Thoracic aorta (tissue), 2 donors: ENCODE measurements around the gene NEXN. TPM values are rescaled to one million over a fixed set of nuclear protein-coding genes. Genes with fewer than 3 reads are reported as not detected.

ENCODE experiments used
- ATAC-seq: fragments of 150-250 bp; one replicate; pipeline ENCODE4 v1.8.0; 2017; ENCODE audit warnings: low read depth; ENCODE audit not compliant: insufficient number of reproducible peaks, low FRiP score
- DNase-seq: peaks from one replicate; pipeline ENCODE4 v3.0.0-alpha.2; 2020; ENCODE audit warnings: low spot score
- H3K27ac ChIP-seq, 2 donors: fragments of 200-600 bp; sonication (generic); 1 replicate in 1 of 2; 2 replicates in 1 of 2; pipeline ENCODE4 v1.5.1; 2016; ENCODE audit warnings: mild to moderate bottlenecking in 2 of 2, moderate library complexity in 2 of 2
- H3K27me3 ChIP-seq: fragments of 200-600 bp; sonication (generic); replicated peaks from 2 replicates; pipeline ENCODE4 v1.6.0; 2016; ENCODE audit warnings: mild to moderate bottlenecking; ENCODE audit not compliant: insufficient read depth
- H3K36me3 ChIP-seq: fragments of 200-600 bp; sonication (generic); one replicate; pipeline ENCODE4 v1.5.1; 2016
- H3K4me1 ChIP-seq, 2 donors: fragments of 200-600 bp; sonication (generic); 1 replicate in 1 of 2; 2 replicates in 1 of 2; pipeline versions ENCODE4 v1.5.1 to v1.6.0; 2016; ENCODE audit warnings: low read depth in 2 of 2, mild to moderate bottlenecking in 1 of 2; ENCODE audit not compliant: control insufficient read depth in 1 of 2
- H3K4me3 ChIP-seq: fragments of 200-600 bp; sonication (generic); 2 replicates; pipeline ENCODE4 v1.5.1; 2016; ENCODE audit warnings: mild to moderate bottlenecking
- H3K9me3 ChIP-seq: fragments of 200-600 bp; sonication (generic); 2 replicates; pipeline ENCODE4 v1.5.1; 2016
- CTCF ChIP-seq: fragments of 200-600 bp; sonication (generic); IDR thresholded peaks from one replicate; pipeline ENCODE4 v1.5.1; 2019; ENCODE audit warnings: antibody characterized with exemption
- total RNA-seq, 2 donors: library from RNA; depleted of rRNA; stranded (reverse); fragments of >200 nt; gene quantifications; one replicate each; pipeline versions ENCODE4 v1.1.0 to v1.2.3, GENCODE V29; 2016

NEXN gene
- total RNA-seq, 2 donors from 2014 or later: 116 to 120 TPM

DNA sequence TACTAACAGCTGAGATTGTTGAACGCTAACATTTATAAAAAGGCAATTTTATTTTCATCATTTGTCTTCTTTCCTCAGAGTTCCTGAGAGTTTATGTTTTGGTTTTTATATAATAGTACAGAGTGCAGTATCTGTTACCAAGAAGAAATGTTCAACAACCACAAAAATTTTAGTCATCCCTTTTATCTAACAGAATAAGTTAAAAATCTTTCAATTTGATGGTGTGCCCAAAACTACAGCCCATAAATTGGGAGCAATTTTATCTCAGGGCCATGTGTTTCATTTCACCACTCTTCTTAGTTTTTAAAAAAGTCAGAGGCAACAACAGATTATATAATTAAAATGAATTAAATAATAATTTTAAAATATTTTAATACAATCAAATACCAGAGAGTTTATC is 37.1 kb downstream of the NEXN start:
- peaks cover 53% of the 10 kb centered on the region for H3K36me3 ChIP-seq

DNA sequence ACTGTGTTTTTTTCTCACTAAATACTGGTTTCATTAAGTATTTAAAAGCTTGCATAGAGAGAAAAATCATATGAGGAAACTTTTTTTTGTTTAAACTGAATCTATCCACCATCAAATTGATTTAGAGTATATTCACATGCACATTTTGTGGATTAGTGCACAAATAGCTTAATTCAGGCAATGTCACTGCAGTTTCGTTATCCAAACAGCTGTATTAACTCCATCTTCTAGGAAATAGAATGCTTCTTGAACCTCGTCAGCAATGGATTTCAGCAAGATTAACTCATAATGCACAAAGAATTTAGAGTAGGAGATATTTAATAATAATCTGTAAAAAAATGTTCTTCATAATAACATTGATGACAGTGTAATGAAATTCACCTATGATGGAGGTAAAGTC is 37.5 kb downstream of the NEXN start:
- no peaks in the 10 kb centered on the region for H3K27me3 ChIP-seq
- no peaks in the 10 kb centered on the region for H3K9me3 ChIP-seq
- H3K4me1 ChIP-seq: peaks cover 0 to 3% of the 10 kb centered on the region in 2 donors
- H3K4me3 ChIP-seq: peak overlapping the region; percentile 37
- ATAC-seq (no peak), DNase-seq (no peak)
- H3K27ac ChIP-seq: no peak overlapping the region
- H3K36me3 ChIP-seq: peaks cover 55% of the 10 kb centered on the region
- no peak for TF ChIP-seq CTCF

More for the DNA sequence above, 37.1 kb downstream of the NEXN start:
- H3K4me3 ChIP-seq: no peak overlapping the region
- TF ChIP-seq CTCF: no peak
- no peaks in the 10 kb centered on the region for H3K9me3 ChIP-seq
- DNase-seq (no peak), ATAC-seq (no peak)
- H3K27ac ChIP-seq: no peak overlapping the region
- H3K4me1 ChIP-seq: peaks cover 0 to 3% of the 10 kb centered on the region in 2 donors
- H3K27me3 ChIP-seq: no peaks in the 10 kb centered on the region

GRCh38 chr1:77926561-77927357 is 38.3 kb downstream of the NEXN start:
- Histone ChIP-seq H3K9me3 (no peaks in the 10 kb centered on the region), H3K27ac (no peak overlapping the region), H3K4me3 (peak overlapping the region; percentile 37), H3K36me3 (peaks cover 54% of the 10 kb centered on the region), H3K27me3 (no peaks in the 10 kb centered on the region), H3K4me1 (peaks cover 0 to 3% of the 10 kb centered on the region in 2 donors)
- no peak for TF ChIP-seq CTCF
- ATAC-seq (no peak), DNase-seq (no peak)

DNA sequence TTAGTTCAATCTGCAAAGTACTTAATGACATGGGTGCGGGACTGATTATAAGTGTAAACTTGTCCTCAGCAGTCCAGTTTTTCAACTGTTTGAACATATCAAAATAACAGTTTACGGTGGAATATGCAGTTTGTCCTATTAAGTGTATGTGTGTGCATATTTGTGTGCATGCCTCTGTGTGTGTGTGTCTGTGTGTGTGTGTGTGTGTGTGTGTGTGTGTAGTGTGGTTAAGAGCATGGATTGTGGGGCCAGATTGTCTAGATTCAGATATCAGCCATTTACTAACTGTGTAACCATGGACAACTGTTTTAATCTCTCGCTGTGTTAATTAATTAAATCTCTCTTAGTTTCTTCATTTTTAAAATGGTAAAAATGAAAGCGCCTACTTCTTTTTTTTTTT is 39.0 kb downstream of the NEXN start:
- no peak overlapping the region for H3K4me3 ChIP-seq
- no peak overlapping the region for H3K27ac ChIP-seq
- TF ChIP-seq CTCF: no peak
- H3K27me3 ChIP-seq: no peaks in the 10 kb centered on the region
- H3K4me1 ChIP-seq: peaks cover 0 to 3% of the 10 kb centered on the region in 2 donors
- ATAC-seq (no peak), DNase-seq (no peak)
- H3K36me3 ChIP-seq: peaks cover 56% of the 10 kb centered on the region
- no peaks in the 10 kb centered on the region for H3K9me3 ChIP-seq

DNA sequence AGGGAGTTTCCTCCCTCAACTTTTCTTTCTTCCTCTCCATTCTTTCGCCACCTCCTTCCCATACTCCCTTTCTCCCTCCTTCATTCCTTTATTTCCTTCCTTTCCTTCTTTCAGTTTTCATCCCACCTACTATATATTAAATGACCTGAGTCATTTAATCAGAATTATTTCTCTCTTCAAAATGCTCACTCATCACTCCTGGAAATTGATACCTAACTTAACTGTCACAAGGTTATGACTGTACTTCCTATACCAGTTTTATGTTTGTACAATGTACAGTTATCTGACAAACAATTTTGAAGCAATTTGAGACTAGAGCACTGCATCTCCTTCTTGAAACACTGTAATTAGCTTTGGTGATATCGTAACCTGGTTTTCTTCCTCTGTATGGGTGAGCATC is 41.4 kb downstream of the NEXN start:
- Histone ChIP-seq H3K9me3 (no peaks in the 10 kb centered on the region), H3K4me1 (peaks cover 0 to 3% of the 10 kb centered on the region in 2 donors), H3K36me3 (peaks cover 62% of the 10 kb centered on the region), H3K4me3 (no peak overlapping the region), H3K27ac (no peak overlapping the region), H3K27me3 (no peaks in the 10 kb centered on the region)
- ATAC-seq: no peak
- no peak for DNase-seq
- TF ChIP-seq CTCF: no peak
